Stimulated activated CD4-positive, alpha-beta T cell treated with anti-CD3 and anti-CD28 coated beads, Interleukin-4, amount 100 ng/mL, for 48 hours (primary cell): ENCODE results near the gene ZNF652.
"Not testable (repeated sequence)": the region's sequence is repeated elsewhere in the genome, so short reads cannot be mapped to it uniquely, and the experiment has no call there.

Experiments
- DNase-seq, 2 donors: peaks; one replicate each; pipeline ENCODE4 v3.0.0-alpha.2; 2020; ENCODE audit warnings: low read depth in 2 of 2

ZNF652 gene

DNA sequence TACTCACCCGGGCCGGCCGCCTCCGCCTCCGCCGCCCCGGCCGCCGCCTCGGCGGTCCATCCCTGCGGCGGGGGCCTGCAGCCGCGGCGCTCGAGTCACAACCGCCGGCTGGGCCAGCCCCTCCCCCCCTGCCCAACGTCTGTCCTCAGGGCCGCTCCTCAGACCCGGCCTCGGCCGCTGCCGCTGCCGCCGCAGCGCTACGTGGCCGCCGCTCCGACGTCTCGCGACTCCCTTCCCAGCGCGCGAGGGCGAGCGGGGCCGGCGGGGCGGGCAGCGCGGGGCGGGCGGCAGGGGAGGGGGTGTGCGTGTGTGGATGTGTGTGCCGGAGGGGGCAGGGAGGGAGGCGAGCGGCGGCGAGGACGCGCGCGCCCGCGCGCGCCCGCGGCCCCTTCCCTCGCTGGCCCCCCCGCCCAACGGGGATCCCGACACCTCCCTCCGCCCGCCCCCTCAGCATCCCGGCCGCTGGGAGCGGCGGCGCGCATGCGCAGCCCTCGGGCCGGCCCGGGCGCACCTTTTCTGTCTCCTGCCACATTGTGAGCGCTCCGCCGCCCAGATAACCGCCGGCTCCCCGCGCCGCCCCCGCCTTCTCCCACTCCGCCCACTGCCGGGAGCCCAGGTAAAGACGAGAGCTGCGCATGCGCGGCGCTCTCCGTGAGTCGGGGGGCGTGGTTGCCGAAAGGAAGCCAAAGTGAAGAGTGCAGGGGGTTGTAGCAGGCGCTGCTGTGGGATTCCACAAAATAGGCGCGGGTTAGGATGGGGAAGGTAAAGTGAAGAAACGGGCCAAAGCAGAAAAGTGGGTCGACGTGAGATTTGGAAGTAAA, at the start of gene ZNF652:
TSS of gene ZNF652 (minus strand) at position 349 of the 821 bp plus-strand sequence. CDS start 44,525 bp downstream, outside the sequence.
- peak; percentile 77 to 81 for DNase-seq

DNA sequence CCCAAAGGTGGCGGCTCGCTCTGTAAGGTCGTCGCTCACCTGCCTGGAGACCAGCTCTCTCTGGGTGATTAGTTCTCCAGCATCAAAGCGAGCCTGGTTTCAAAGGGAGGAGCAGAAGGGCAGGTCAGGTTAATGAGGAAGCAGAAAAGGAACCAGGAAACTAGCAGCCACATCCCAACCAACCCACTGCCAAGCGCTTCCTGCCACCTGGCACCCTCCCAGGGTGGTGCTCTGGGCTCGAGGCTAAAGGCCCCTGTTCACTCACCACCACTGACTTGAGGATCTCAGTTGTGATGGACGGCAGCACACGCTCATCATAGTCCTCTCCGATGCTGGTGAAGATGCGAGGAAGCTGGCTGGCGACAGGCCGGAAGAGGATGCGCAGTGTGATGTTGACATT, 47.0 kb upstream of the ZNF652 start:
- DNase-seq: no peak

DNA sequence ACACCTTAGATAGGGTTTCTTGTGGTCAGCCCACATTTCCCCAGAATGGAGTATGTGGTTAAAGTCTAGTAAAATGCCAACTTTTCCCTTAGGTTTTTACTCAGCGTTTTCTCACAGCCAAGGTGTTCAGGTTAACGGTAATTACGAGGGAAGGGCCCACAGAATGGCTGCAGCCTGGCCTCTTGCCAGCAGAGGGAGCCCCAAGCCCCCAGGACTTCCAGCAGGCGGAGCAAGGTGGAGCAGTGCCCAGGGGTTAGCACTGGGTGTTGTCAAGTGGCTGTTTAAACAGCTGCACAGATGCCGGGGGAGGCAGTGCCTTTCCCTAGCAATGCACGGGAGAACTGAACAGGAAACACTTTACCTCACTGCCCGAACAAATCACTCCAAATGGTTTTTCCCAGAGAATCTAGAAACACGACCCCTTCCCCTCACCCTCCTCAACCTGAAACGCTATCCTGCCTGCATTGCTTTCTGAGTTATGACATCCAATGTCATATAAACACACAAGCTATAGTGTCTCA, 46.0 kb upstream of the ZNF652 start:
- DNase-seq: peak; percentile 79 to 88

DNA sequence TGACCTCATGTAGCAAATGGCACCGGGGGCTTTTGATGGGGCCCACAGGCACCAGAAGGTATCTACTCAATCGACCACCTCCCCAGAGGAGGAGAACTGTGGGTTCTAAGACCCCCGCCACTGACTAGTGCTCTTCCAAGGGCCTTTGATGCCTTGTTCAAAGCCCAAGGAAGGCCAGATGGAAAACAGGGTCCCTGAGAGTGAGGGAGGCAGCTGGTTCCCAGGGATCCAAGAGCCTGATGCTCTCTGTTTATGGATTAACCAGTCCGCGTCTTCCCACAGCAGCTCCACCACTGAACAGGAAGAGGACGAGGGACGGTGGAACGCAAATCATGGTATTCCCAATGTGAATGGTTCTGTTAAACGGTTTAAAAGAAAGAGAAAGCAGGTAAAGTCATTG, 45.0 kb upstream of the ZNF652 start:
- DNase-seq: no peak

DNA sequence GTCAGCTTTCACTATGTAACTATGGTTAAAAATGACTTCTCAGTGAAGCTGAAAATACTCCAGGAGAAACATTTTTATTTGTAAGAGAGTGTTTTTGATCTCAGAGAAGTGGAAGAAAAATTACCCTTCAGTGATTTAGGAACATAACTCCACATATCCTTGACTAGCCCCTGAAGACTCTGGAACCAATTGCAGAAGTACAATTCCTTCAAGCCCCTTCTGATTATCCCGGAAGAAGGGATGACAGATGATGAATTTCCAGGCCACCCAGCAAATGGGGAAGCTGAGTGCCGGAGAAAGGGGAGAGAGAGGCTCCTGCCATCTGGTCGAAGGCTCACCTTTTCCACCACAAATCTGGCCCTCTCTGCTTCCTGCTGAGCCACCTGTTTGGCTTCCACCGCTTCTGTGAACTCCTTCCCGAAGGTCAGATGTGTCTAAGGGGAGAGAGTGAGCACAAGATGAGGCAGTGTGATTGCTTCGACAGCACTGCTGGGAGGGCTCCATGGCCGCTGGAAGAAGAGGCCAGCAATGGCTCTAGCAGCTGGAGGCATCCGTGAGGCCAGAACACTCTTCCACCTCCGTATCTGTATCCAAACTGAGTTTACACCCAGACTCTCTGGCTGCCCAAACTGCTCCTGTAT, 44.5 kb upstream of the ZNF652 start:
- DNase-seq: no peak

DNA sequence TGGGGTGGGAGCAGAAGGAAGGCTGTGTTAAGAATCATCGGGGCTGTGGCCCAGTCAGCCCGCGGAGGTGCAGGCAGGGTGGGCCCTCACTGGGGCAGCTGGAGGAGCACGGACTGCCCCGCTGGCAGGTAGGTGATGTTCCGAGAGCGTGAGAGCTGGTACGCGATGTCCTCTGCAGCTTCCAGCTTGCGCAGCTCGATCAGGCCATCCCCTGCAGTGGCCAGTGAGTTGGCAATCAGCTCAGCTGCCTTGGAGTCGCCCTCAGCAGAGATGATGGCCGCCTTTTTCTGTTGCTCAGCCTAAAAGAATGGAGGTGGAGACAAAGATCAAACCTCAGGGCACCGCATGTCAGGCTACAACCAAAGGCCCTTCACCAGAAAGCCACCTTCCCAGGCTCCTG, 42.9 kb upstream of the ZNF652 start:
- DNase-seq: no peak

DNA sequence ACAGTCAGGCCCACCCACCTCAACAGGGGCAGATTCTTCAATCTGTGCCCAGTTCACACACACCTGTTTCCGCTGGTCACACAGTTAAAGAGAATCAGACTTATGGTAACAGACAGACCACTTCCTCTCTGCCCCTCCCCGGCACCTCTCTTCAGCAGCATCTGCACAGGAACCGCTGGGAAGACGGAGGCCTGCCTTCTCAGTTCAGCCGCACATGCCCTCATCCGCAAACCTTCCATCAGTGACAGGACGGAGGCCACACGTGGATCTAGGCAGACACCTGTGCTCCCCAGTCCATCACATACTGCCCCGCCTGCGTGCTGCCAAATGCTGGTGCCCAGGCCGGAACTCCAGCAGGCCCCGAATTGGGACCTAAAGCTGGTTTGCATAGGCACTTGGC, 42.3 kb upstream of the ZNF652 start:
- DNase-seq: no peak

DNA sequence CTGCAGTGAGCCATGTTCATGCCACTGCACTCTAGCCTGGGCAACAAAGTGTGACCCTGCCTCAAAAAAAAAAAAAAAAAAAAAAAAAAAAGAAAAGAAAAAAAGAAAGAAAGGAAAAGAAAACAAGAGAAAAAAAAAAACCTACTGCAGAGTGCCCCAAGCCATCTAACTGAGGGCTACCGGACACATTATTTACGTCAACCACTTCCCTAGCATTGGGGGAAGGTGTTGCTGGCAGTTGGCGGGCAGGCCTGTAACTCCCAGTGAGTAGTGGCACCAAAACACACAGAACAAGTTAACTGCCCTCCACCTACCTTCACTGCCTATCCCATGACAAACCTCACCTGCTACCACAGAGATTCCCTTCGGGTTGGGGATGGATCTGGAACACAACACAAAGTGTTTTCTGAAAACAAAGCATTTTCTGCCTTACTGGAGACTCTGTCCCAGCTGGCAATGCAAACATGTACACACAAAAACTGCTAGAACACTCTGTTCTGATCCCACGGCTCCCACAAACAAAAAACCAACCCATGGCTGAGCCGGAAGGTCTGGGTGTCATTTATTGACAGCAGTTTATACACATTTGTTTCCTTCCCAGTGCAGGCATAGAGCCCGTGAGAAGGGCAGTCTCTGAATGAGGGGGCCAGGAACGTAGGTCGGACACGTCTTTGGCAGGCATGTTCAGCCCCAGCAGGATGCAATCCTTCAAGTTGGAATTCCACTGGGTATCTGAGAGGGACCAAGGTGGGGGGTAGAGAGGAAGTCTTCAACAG, 41.7 kb upstream of the ZNF652 start:
- no peak for DNase-seq

DNA sequence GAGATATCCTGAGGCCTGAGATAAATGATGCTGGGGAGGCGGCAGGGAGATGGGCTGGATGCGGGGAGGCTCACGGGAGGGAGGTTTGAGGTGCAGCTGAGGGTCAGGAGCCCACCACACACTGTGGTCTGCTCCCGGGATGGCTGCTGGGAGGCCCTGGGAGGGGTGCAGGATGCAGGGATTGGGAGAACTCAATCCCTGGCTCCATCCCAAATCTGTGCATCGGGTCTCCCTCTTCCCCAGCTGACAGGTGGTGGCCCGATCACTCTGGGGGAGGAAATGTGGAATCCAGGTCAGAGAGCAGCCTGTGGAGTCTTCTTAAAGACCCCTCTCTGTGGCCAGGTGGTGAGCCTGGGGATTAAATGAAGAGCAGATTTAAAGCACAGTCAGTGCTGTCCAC, 40.7 kb upstream of the ZNF652 start:
- DNase-seq: no peak

DNA sequence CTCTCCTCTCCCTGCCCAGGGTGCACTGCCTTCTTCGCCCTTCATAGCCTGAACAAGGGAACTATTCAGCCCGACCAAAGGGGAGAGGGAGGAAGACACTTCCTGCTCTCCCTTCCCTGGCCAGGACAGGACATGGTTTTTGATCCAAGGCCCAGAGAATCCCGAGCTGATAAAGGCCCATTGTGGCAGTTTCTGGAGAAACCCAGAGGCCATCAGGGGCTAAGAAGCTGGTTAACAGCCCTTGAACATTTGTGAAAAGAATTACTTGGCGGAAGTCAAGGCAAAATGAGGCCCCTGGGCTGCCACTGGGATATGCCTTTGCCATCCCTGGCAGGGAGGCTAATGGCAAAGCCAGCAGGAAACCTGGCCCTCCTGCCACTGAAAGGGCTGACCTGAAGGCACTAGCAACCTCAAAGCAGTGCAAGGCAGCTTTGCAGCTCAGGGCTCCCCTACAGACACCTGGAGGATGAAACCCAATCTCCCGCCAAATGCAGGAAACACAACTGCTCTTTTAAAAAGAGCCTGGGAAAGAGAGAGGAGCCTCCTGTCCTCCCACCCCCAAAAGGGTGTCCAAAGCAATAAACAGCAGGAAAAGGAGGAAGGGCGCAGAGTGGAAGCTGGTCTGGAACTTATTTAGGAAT, 40.0 kb upstream of the ZNF652 start:
- no peak for DNase-seq

DNA sequence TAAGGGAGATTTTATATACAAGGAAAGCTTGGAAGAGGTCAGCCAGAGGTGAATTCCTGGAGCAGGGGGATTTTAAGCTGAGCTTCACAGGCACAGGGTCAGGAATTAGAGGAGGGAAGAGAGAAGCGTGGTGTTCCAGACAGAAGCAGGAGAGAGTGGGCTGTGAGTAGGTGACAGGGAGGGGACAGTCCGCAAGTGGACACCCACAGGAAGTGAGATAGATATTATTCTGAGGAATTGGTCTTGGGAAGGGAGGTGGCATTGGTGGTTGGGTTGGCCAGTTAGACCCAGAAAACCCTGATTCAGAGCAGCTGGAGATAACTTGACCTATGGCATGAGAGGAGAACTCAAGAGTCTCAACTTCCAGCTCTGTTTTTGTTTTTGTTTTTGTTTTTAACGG, 37.9 kb upstream of the ZNF652 start:
- DNase-seq: no peak

DNA sequence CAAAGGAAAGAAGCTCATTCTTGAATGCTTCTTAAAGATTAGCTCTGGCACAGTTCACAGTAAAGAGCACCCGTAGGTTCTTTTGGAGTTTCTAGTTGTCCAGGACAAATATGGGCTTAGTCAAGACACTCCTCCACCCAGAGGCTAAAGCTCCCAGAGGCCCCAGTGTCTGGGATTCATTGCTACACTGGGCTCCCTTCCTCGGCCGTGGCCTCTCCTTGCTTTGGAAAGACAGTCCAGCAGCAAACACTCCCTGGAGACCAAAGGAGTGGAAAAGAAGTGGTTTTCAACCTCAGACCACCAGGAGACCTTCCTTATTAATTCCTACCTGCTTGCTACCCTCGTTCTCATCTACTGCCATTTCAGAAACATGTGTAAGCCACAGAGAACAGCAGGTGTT, 35.5 kb upstream of the ZNF652 start:
- no peak for DNase-seq

DNA sequence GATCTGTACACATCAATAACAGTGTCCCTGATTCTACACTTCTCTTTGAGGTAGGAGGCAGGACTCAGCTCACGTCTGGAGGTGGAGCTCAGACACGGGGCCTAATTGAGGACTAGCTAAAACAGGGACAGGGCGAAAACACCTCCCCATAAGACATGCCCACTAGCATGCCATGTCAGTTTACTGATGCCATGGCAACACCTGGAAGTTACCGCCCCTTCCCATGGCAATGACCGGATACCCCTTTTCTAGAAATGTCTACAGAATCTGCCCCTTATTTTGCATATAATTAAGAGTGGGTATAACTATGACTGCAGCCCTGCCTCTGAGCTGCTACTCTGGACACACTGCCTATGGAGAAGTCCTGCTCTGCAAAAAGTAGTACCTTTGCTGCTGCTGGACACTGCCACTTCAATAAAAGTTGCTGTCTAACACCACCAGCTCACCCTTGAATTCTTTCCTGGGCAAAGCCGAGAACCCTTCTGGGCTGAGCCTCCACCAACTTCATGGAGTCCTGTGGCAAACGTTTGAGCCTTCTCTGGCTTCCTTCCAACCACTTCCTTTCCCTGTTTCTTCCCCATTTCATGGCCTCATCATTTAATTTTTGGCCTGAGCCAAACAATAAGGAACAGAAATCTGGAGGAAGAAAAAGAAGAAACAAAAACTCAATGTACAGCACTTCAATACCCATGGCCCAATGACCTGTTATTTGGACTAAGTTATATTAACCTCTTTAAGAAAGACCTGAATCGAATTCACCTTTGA, 31.6 kb upstream of the ZNF652 start:
- DNase-seq: no peak

DNA sequence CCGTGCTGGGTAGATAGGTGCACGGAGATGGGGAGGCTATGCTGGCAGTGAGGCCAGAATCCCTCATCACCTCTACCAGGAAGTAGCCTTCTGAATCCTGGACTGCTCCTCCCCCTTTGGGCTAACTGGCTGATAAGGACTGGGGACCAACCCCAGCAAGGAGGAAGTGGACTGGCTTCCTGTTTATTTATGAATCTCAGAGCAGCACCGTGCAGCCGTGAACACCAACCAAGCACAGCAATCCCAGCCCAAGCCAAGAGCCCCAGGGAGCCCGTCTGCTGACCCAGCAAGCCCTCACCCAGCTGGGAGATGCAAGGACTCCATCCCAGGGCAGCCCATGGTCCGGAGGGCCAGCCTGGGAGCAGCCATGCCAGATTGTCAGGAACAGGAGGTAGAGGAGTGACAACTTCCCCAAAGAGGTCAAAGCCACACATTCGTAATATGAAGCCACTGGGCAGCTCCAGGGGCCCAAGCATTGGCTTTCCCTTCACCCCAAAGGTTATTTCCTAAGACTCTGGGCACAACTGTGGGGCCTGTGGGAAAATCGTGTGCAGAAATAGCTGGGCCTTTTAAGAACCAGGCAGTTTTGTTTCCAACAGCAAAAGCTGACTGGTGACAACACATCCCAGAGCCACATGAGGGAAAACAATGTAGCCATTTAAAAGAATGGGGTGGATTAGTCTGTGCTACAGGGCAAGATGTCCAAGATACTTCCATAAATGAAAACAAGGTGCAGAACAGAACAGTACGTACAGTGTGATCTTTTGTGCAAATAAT, 28.7 kb upstream of the ZNF652 start:
- DNase-seq: no peak

DNA sequence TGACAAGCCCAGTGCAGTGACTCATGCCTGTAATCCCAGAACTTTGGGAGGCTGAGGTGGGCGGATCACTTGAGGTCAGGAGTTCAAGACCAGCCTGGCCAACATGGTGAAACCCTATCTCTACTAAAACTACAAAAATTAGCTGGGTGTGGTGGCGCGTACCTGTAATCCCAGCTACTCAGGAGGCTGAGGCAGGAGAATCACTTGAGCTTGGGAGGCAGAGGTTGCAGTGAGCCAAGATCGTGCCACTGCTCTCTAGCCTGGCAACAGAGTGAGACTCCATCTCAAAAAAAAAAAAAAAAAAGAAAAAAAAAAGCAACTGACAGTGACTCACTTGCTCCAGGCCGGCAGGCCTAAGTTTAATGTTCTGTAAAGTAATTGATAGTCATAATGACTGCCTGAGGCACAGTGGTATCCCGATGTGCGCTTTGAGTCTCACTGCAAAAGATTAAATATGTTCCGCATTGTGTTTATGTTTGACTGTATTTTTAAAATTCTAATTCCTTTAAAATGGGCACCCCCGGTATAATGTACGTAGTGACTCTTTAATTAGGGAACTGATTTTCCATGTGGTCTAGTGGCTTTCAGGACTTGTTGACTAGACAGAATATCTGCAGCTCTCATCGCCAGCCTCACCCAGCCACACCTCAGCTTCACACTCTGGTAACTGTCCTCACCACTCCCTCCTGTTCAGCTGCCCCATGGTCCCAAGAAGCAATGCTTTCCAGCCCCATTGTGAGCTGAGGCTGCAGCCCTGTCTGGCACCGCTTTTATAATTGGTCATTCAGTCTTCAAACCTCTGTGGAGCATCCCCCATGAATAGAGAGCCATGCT, 27.7 kb upstream of the ZNF652 start:
- DNase-seq: not testable (repeated sequence)

DNA sequence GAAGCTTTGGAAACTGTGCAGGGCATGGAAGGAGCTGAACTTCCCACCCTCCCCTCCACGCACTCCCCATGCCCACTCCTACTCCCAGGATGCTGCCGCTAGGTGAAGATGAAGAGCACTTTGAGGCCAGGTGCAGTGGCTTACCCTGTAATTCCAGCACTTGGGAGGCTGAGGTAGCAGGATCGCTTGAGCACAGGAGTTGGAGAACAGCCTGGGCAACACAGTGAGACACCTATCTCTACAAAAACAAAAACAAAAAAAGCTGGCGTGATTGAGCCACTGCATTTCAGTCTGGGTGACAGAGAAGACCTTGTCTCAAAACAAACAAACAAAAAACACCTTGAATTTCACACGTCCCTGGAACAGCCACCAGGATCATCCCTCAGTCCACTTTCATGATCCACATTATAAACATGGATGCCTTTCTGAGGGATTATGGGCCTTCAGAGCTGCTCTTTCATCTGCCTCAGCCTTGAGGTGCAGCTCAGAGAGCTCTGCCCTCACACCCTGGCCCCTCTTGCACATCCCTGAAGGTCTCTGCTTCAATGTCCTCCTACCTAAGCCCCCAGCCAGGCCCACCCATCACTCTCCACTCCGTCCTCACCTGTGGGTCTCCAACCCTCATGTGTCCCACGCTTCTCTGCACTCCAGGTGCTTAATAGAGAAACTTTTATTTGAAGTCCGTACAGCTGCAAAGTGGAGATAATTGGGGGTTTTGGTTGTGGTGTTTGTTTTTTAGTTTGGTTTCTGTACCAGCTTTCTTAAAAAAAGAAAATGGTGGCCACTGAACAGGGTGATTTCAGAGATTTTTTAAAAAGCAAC, 26.9 kb upstream of the ZNF652 start:
- no peak for DNase-seq

DNA sequence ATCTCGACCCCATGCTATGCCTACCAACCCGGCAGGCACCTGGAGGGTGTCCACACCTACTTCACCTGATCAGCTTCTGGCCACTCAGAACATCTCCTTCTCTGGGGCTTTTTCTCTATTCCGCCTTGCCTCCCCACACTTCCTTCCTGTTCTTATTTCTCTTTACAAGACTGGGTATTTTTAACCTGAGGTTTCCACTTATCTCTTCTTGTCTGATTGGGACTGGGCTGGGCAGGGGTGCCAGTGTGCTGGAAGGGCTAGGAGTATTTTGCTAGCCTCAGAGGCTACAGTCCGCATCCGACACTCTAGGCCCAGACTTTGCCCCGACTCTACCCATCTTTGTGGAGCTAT, 26.2 kb upstream of the ZNF652 start:
- peak in 1 of 2 donors; percentile 3 for DNase-seq

DNA sequence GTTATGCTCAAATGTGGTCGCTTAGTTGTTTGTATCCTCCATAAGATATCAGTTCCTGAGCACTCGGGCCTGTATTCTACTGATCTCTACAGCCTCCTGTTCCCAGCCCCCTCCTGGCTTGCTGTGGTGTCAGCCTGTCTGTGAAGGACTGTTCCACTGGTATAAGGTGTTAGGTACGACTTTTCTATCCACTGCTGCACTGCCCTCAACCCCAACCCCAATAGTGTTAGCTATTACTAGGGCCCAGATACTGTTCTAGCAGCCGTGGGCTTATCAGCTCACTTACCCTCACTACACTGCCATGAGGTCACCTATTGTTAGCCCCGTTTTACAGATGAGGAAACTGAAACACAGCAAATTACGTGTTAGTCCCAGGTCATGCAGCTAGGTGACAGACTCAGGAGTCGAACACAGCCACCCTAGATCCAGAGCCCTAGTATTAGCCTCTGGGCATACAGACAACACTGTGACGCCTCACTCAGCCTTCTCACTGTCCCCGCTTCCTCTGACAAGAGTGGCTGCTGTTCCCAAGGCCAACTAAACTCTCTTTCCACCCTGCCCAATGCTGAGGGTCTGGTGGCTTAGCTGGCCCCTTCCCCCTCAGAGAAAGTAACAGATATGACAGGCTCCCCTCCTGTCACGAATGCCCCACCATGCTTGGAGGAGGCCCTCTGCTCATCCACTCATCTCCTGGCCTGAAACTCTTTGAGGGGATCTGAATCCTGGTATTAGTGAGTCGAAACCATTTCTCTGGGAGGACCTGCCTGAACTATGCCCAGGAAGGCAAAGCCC, 25.6 kb upstream of the ZNF652 start:
- DNase-seq: no peak
